ENCODE results near the gene LBP.

LBP gene

GRCh38 chr20:38320221-38320620 is 26.1 kb upstream of the LBP start:
- peaks cover 97% of the 10 kb centered on the region for H3K36me3 ChIP-seq
- no peaks in the 10 kb centered on the region for H3K27me3 ChIP-seq
- no peak overlapping the region for H3K4me3 ChIP-seq (ENCODE audit: low read depth in 1 of 2, low read length in 1 of 2)
- no peaks in the 10 kb centered on the region for H3K9me3 ChIP-seq
- peak overlapping the region; percentile 15 for H3K27ac ChIP-seq
- H3K4me1 ChIP-seq (ENCODE audit: control insufficient read depth in 1 of 2, insufficient read depth in 1 of 2, low read depth in 1 of 2, low read length in 1 of 2) = no peaks in the 10 kb centered on the region
- no peak for TF ChIP-seq CTCF (IDR thresholded peaks at IDR 0.05)

GRCh38 chr20:38321959-38322598 is 24.2 kb upstream of the LBP start:
- H3K27me3 ChIP-seq = no peaks in the 10 kb centered on the region
- peaks cover 97% of the 10 kb centered on the region for H3K36me3 ChIP-seq
- peak overlapping the region; percentile 35 for H3K27ac ChIP-seq
- TF ChIP-seq CTCF (IDR thresholded peaks at IDR 0.05) = no peak
- no peaks in the 10 kb centered on the region for H3K9me3 ChIP-seq
- H3K4me3 ChIP-seq (ENCODE audit: low read depth in 1 of 2, low read length in 1 of 2) = no peak overlapping the region
- H3K4me1 ChIP-seq (ENCODE audit: control insufficient read depth in 1 of 2, insufficient read depth in 1 of 2, low read depth in 1 of 2, low read length in 1 of 2) = no peaks in the 10 kb centered on the region

- Histone ChIP-seq H3K4me3 (ENCODE audit: low read depth in 1 of 2, low read length in 1 of 2) (no peak overlapping the region), H3K9me3 (no peaks in the 10 kb centered on the region), H3K27me3 (no peaks in the 10 kb centered on the region), H3K4me1 (ENCODE audit: control insufficient read depth in 1 of 2, insufficient read depth in 1 of 2, low read depth in 1 of 2, low read length in 1 of 2) (no peaks in the 10 kb centered on the region), H3K27ac (peak overlapping the region; percentile 53), H3K36me3 (peaks cover 98% of the 10 kb centered on the region)
- TF ChIP-seq CTCF (IDR thresholded peaks at IDR 0.05) = no peak
These were observed 22.1 kb upstream of the LBP start for GRCh38 chr20:38324159-38324558.

GRCh38 chr20:38325167-38325566 is 21.1 kb upstream of the LBP start:
- Histone ChIP-seq H3K36me3 (peaks cover 98% of the 10 kb centered on the region), H3K4me3 (ENCODE audit: low read depth in 1 of 2, low read length in 1 of 2) (no peak overlapping the region), H3K4me1 (ENCODE audit: control insufficient read depth in 1 of 2, insufficient read depth in 1 of 2, low read depth in 1 of 2, low read length in 1 of 2) (no peaks in the 10 kb centered on the region), H3K9me3 (no peaks in the 10 kb centered on the region), H3K27ac (peak overlapping the region; percentile 53), H3K27me3 (no peaks in the 10 kb centered on the region)
- TF ChIP-seq CTCF (IDR thresholded peaks at IDR 0.05) = no peak

GRCh38 chr20:38325905-38326304 is 20.4 kb upstream of the LBP start:
- no peak for TF ChIP-seq CTCF (IDR thresholded peaks at IDR 0.05)
- H3K27me3 ChIP-seq = no peaks in the 10 kb centered on the region
- H3K9me3 ChIP-seq = no peaks in the 10 kb centered on the region
- no peaks in the 10 kb centered on the region for H3K4me1 ChIP-seq (ENCODE audit: control insufficient read depth in 1 of 2, insufficient read depth in 1 of 2, low read depth in 1 of 2, low read length in 1 of 2)
- no peak overlapping the region for H3K4me3 ChIP-seq (ENCODE audit: low read depth in 1 of 2, low read length in 1 of 2)
- H3K27ac ChIP-seq = peak overlapping the region; percentile 53
- peaks cover 98% of the 10 kb centered on the region for H3K36me3 ChIP-seq
